Osteoblast (primary cell): ENCODE data around the gene EPB41L1. TPM values are rescaled to one million over a fixed set of nuclear protein-coding genes. Genes with fewer than 3 reads are reported as not detected.

Source experiments
- DNase-seq: peaks from one replicate; pipeline ENCODE4 v3.0.0; 2011; ENCODE audit warnings: low spot score, mixed read lengths; ENCODE audit not compliant: insufficient read length; ENCODE audit errors: missing footprints
- H2AFZ ChIP-seq: 2 replicates; pipeline ENCODE4 v1.6.0; 2011; ENCODE audit warnings: mild to moderate bottlenecking, low read length
- H3K27ac ChIP-seq: 2 replicates; pipeline ENCODE4 v1.5.1; 2011; ENCODE audit warnings: mild to moderate bottlenecking, low read depth, low read length, moderate library complexity
- H3K27me3 ChIP-seq: 2 replicates; pipeline ENCODE4 v1.6.0; 2012; ENCODE audit warnings: mild to moderate bottlenecking, control low read depth, inconsistent platforms, low read length, moderate library complexity; ENCODE audit not compliant: insufficient read depth
- H3K36me3 ChIP-seq: 2 replicates; pipeline ENCODE4 v1.5.1; 2011; ENCODE audit warnings: mild to moderate bottlenecking, low read length, control low read depth, moderate library complexity; ENCODE audit not compliant: insufficient read depth
- H3K4me1 ChIP-seq: 2 replicates; pipeline ENCODE4 v1.5.1; 2011; ENCODE audit warnings: mild to moderate bottlenecking, low read length, control low read depth, moderate library complexity; ENCODE audit not compliant: insufficient read depth
- H3K4me2 ChIP-seq: 2 replicates; pipeline ENCODE4 v1.6.0; 2011; ENCODE audit warnings: mild to moderate bottlenecking, low read length; ENCODE audit not compliant: insufficient read depth
- H3K4me3 ChIP-seq: fragments of 200-600 bp; sonication (generic); 3 replicates; pipeline ENCODE4 v1.5.1; 2012; ENCODE audit warnings: mild to moderate bottlenecking, low read length, inconsistent platforms; ENCODE audit not compliant: insufficient read depth
- H3K79me2 ChIP-seq: 2 replicates; pipeline ENCODE4 v1.6.0; 2012; ENCODE audit warnings: mild to moderate bottlenecking, low read length, control low read depth, inconsistent platforms; ENCODE audit not compliant: insufficient read depth
- H3K9me3 ChIP-seq: 2 replicates; pipeline ENCODE4 v1.5.1; 2011; ENCODE audit warnings: low read depth, low read length, control low read depth
- H4K20me1 ChIP-seq: 2 replicates; pipeline ENCODE4 v1.6.0; 2012; ENCODE audit warnings: mild to moderate bottlenecking, low read length, control low read depth; ENCODE audit not compliant: insufficient read depth
- total RNA-seq: library from RNA; depleted of rRNA; stranded (reverse); fragments of >200 nt; gene quantifications from 2 replicates; pipeline ENCODE4 v1.2.3, GENCODE V29; 2012
- TF ChIP-seq, protein P1 (sequence below): IDR thresholded peaks from 2 replicates; pipeline ENCODE4 v1.5.1; 2011; ENCODE audit warnings: mild to moderate bottlenecking, low read depth, low read length, moderate library complexity; ENCODE audit errors: extremely low read depth

The EPB41L1 gene
- total RNA-seq, 1 donor, result 26.8 TPM

DNA sequence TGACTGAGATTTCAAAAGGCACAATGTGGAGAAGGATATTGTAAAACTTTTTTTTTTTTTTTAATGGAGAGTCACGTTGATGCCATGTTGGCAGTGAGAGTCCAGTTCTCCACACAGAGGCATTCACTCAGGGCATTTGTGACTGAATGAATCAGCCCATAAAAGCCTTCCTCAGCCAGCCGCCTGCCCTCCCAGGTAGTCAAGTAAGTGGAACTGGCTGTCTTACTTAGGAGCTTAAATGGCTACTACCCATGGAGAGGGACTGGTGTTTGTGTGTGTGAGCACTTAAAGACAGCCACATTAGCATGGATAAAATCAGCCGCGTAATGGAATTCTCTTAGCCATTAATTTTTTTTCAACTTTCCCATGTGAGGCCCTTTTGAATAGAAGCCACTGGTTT, 94.3 kb downstream of the EPB41L1 start:
- DNase-seq, result no peak
- Histone ChIP-seq H3K36me3 (peaks cover 52% of the 10 kb centered on the region), H2AFZ (no peak overlapping the region), H3K4me2 (no peak overlapping the region), H3K9me3 (no peaks in the 10 kb centered on the region), H3K27me3 (no peaks in the 10 kb centered on the region), H4K20me1 (peaks cover 21% of the 10 kb centered on the region), H3K27ac (no peak overlapping the region), H3K4me3 (no peak overlapping the region), H3K79me2 (peaks cover 33% of the 10 kb centered on the region), H3K4me1 (no peaks in the 10 kb centered on the region)
- TF ChIP-seq, protein P1, sequence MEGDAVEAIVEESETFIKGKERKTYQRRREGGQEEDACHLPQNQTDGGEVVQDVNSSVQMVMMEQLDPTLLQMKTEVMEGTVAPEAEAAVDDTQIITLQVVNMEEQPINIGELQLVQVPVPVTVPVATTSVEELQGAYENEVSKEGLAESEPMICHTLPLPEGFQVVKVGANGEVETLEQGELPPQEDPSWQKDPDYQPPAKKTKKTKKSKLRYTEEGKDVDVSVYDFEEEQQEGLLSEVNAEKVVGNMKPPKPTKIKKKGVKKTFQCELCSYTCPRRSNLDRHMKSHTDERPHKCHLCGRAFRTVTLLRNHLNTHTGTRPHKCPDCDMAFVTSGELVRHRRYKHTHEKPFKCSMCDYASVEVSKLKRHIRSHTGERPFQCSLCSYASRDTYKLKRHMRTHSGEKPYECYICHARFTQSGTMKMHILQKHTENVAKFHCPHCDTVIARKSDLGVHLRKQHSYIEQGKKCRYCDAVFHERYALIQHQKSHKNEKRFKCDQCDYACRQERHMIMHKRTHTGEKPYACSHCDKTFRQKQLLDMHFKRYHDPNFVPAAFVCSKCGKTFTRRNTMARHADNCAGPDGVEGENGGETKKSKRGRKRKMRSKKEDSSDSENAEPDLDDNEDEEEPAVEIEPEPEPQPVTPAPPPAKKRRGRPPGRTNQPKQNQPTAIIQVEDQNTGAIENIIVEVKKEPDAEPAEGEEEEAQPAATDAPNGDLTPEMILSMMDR, result no peak

- Histone ChIP-seq H3K79me2 (peaks cover 33% of the 10 kb centered on the region), H3K27ac (no peak overlapping the region), H3K9me3 (no peaks in the 10 kb centered on the region), H3K4me1 (no peaks in the 10 kb centered on the region), H3K4me2 (no peak overlapping the region), H3K27me3 (no peaks in the 10 kb centered on the region), H3K36me3 (peaks cover 46% of the 10 kb centered on the region), H3K4me3 (no peak overlapping the region), H4K20me1 (peaks cover 17% of the 10 kb centered on the region), H2AFZ (no peak overlapping the region)
- no peak for DNase-seq
- TF ChIP-seq, protein P1, result no peak
Observed at GRCh38 chr20:36249450-36249849, 94.9 kb downstream of the EPB41L1 start.

- Histone ChIP-seq H2AFZ (no peak overlapping the region), H3K9me3 (no peaks in the 10 kb centered on the region), H3K4me2 (no peak overlapping the region), H3K4me3 (no peak overlapping the region), H4K20me1 (peaks cover 14% of the 10 kb centered on the region), H3K4me1 (no peaks in the 10 kb centered on the region), H3K27me3 (no peaks in the 10 kb centered on the region), H3K79me2 (peaks cover 30% of the 10 kb centered on the region), H3K36me3 (peaks cover 37% of the 10 kb centered on the region), H3K27ac (no peak overlapping the region)
- no peak for DNase-seq
- TF ChIP-seq, protein P1, result no peak
Observed at GRCh38 chr20:36251426-36251825, 96.9 kb downstream of the EPB41L1 start.

GRCh38 chr20:36252511-36252910, 98.0 kb downstream of the EPB41L1 start:
- Histone ChIP-seq H3K27ac (no peak overlapping the region), H3K79me2 (peaks cover 30% of the 10 kb centered on the region), H3K9me3 (no peaks in the 10 kb centered on the region), H4K20me1 (peaks cover 14% of the 10 kb centered on the region), H3K27me3 (no peaks in the 10 kb centered on the region), H3K4me2 (no peak overlapping the region), H3K4me3 (no peak overlapping the region), H3K4me1 (no peaks in the 10 kb centered on the region), H2AFZ (no peak overlapping the region), H3K36me3 (peaks cover 34% of the 10 kb centered on the region)
- TF ChIP-seq, protein P1, result no peak
- DNase-seq, result peak; percentile 42
